OCI-LY3 (cell line): ENCODE results near the gene NOP9.

Experiments used
- H2AFZ ChIP-seq: fragments of 200-600, 300-600 bp; shearing (Covaris generic); 2 replicates; pipeline ENCODE4 v1.6.0; 2014; ENCODE audit warnings: antibody characterized with exemption, low read depth, low read length
- H3K27ac ChIP-seq: fragments of 200-600, 300-600 bp; sonication (generic); 2 replicates; pipeline ENCODE4 v1.5.1; 2014; ENCODE audit warnings: mild to moderate bottlenecking, low read length, moderate library complexity, mixed read lengths
- H3K27me3 ChIP-seq: fragments of 200-600, 300-600 bp; sonication (generic); 2 replicates; pipeline ENCODE4 v1.6.1; 2014; ENCODE audit warnings: low read depth, low read length, mixed read lengths
- H3K36me3 ChIP-seq: fragments of 200-600, 300-600 bp; sonication (generic); replicated peaks from 2 replicates; pipeline ENCODE3; 2014; ENCODE audit warnings: low read depth, low read length, mixed read lengths
- H3K4me1 ChIP-seq: fragments of 300-600, 200-600 bp; sonication (generic); 2 replicates; pipeline ENCODE4 v1.6.1; 2014; ENCODE audit warnings: low read length, mixed read lengths
- H3K4me2 ChIP-seq: fragments of 200-600, 300-600 bp; sonication (generic); 2 replicates; pipeline ENCODE4 v1.6.1; 2014; ENCODE audit warnings: low read length, mixed read lengths
- H3K4me3 ChIP-seq: fragments of 300-600, 200-600 bp; sonication (generic); 2 replicates; pipeline ENCODE4 v1.5.1; 2014; ENCODE audit warnings: antibody characterized with exemption, mild to moderate bottlenecking, low read length, moderate library complexity
- H3K79me2 ChIP-seq: fragments of 300-600, 200-600 bp; shearing (Covaris generic); 2 replicates; pipeline ENCODE4 v1.6.1; 2014; ENCODE audit warnings: mild to moderate bottlenecking, low read length, mixed read lengths
- H3K9ac ChIP-seq: fragments of 300-600, 200-600 bp; shearing (Covaris generic); 2 replicates; pipeline ENCODE4 v1.6.0; 2014; ENCODE audit warnings: mild to moderate bottlenecking, low read length, moderate library complexity
- H3K9me3 ChIP-seq: fragments of 200-600, 300-600 bp; shearing (Covaris generic); 2 replicates; pipeline ENCODE4 v1.6.1; 2014; ENCODE audit warnings: low read length, mixed read lengths; ENCODE audit not compliant: insufficient read depth
- H4K20me1 ChIP-seq: fragments of 200-600, 300-600 bp; sonication (generic); 2 replicates; pipeline ENCODE4 v1.6.1; 2016; ENCODE audit warnings: low read length, mixed read lengths; ENCODE audit not compliant: insufficient read depth
- EZH2phosphoT487 ChIP-seq: fragments of 200-600 bp; shearing (Covaris generic); IDR thresholded peaks from 2 replicates; pipeline ENCODE4 v1.6.1; 2018; ENCODE audit warnings: antibody characterized with exemption, mixed run types, low read depth
- TF ChIP-seq, protein P1 (sequence below): fragments of 200-600, 300-600 bp; sonication (generic); IDR thresholded peaks from 2 replicates; pipeline ENCODE4 v1.5.1; 2014; ENCODE audit warnings: antibody characterized with exemption, low read length, low read depth

NOP9 gene

GRCh38 chr14:24256960-24257359 lies 42.7 kb upstream of the NOP9 start:
- no peaks in the 10 kb centered on the region for H3K36me3 ChIP-seq

DNA sequence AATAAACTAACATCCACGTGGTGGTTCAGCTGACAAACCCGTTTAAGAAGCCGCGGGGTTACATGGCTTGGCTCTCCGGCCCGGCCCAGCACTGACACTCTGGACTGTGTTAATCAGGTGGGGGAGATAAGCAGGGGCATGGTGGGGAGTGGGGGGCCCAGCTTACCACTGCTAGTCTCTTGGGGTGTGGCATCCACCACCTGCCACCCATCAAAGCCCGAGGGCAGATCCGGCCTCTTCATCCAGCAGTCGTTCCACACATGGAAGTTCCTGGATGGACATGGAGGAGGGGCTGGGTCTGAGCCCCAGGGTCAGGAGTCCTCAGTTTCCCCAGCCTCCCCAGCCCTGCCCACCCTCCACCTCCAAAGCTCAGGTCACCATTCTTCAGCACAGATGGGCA lies 41.5 kb upstream of the NOP9 start:
- H3K9me3 ChIP-seq: no peaks in the 10 kb centered on the region
- H4K20me1 ChIP-seq: no peaks in the 10 kb centered on the region
- no peak overlapping the region for H3K4me3 ChIP-seq
- no peak overlapping the region for H3K4me2 ChIP-seq
- H3K36me3 ChIP-seq: no peaks in the 10 kb centered on the region
- no peaks in the 10 kb centered on the region for H3K27me3 ChIP-seq
- H3K4me1 ChIP-seq: no peaks in the 10 kb centered on the region
- TF ChIP-seq, protein P1, sequence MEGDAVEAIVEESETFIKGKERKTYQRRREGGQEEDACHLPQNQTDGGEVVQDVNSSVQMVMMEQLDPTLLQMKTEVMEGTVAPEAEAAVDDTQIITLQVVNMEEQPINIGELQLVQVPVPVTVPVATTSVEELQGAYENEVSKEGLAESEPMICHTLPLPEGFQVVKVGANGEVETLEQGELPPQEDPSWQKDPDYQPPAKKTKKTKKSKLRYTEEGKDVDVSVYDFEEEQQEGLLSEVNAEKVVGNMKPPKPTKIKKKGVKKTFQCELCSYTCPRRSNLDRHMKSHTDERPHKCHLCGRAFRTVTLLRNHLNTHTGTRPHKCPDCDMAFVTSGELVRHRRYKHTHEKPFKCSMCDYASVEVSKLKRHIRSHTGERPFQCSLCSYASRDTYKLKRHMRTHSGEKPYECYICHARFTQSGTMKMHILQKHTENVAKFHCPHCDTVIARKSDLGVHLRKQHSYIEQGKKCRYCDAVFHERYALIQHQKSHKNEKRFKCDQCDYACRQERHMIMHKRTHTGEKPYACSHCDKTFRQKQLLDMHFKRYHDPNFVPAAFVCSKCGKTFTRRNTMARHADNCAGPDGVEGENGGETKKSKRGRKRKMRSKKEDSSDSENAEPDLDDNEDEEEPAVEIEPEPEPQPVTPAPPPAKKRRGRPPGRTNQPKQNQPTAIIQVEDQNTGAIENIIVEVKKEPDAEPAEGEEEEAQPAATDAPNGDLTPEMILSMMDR: no peak
- no peak for TF ChIP-seq EZH2phosphoT487
- no peak overlapping the region for H2AFZ ChIP-seq
- no peaks in the 10 kb centered on the region for H3K79me2 ChIP-seq
- H3K9ac ChIP-seq: no peak overlapping the region
- H3K27ac ChIP-seq: no peak overlapping the region

More at GRCh38 chr14:24256960-24257359, 42.7 kb upstream of the NOP9 start:
- Histone ChIP-seq H4K20me1 (no peaks in the 10 kb centered on the region), H3K4me2 (no peak overlapping the region), H3K9ac (no peak overlapping the region), H3K9me3 (no peaks in the 10 kb centered on the region), H3K27me3 (no peaks in the 10 kb centered on the region), H2AFZ (no peak overlapping the region), H3K27ac (no peak overlapping the region), H3K4me3 (no peak overlapping the region), H3K4me1 (no peaks in the 10 kb centered on the region), H3K79me2 (no peaks in the 10 kb centered on the region)
- TF ChIP-seq, protein P1: no peak
- no peak for TF ChIP-seq EZH2phosphoT487

DNA sequence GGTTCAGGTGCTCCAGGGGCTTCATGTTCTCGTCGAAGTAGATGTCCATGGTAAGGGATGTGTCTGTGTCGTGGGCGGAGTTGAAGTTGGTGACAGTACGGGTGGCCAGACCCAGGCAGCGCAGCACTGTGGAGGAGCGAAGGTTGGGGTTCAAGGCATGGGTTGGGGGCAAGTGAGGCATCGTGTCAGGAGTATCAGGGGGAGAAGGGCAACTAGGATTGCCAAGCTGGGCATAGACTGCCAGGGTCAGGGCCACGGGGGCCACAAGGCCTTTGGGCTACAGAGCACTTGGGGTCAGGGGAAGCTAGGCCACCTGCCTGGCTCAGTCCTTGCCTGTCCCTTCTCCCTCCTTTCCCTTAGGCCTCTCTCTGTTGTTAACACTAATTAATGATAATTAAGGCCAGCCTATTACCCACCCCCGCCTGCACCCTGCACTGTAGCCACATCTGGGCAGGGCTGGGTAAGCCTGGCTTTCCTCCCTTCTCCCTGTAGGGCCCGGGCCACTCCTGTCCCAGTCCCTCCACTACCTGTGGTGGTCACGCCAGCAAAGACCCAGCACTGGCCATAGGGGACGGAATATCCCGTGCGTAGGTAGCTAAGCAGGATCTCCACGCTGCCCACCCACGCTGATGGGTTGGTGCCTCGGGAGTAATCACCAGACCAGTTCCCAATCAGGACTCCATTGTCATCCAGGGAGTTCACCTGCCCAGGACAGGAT lies 40.9 kb upstream of the NOP9 start:
- Histone ChIP-seq H4K20me1 (no peaks in the 10 kb centered on the region), H3K4me2 (no peak overlapping the region), H3K4me1 (no peaks in the 10 kb centered on the region), H3K27me3 (no peaks in the 10 kb centered on the region), H3K79me2 (no peaks in the 10 kb centered on the region), H2AFZ (no peak overlapping the region), H3K4me3 (no peak overlapping the region), H3K36me3 (no peaks in the 10 kb centered on the region), H3K27ac (no peak overlapping the region), H3K9me3 (no peaks in the 10 kb centered on the region), H3K9ac (no peak overlapping the region)
- no peak for TF ChIP-seq EZH2phosphoT487
- TF ChIP-seq, protein P1: no peak

- H3K9ac ChIP-seq: no peak overlapping the region
- TF ChIP-seq, protein P1: no peak
- TF ChIP-seq EZH2phosphoT487: no peak
- no peak overlapping the region for H3K4me3 ChIP-seq
- no peak overlapping the region for H3K4me2 ChIP-seq
- H4K20me1 ChIP-seq: no peaks in the 10 kb centered on the region
- no peak overlapping the region for H2AFZ ChIP-seq
- no peaks in the 10 kb centered on the region for H3K36me3 ChIP-seq
- no peaks in the 10 kb centered on the region for H3K27me3 ChIP-seq
- no peaks in the 10 kb centered on the region for H3K4me1 ChIP-seq
- H3K79me2 ChIP-seq: no peaks in the 10 kb centered on the region
- H3K27ac ChIP-seq: no peak overlapping the region
- no peaks in the 10 kb centered on the region for H3K9me3 ChIP-seq
These were observed 40.2 kb upstream of the NOP9 start for GRCh38 chr14:24259282-24260025.
